ENCODE measurements around the gene TMEM229A. TPM values are rescaled to one million over a fixed set of nuclear protein-coding genes. Genes with fewer than 3 reads are reported as not detected.
A peak's percentile ranks its signal among the peaks of the same experiment; 100 is the strongest.

The TMEM229A gene
- total and polyA plus RNA-seq, 7 donors: 0.03 to 0.71 TPM; not detected in 5

- intact Hi-C loops (cut with DNase I): no loop called here
- Histone ChIP-seq H3K4me1 (peaks cover 2 to 22% (median 19%) of the 10 kb centered on the region in 4 donors), H3K4me3 (peak overlapping the region; percentile 13 to 52 (median 42)), H3K36me3 (no peaks in the 10 kb centered on the region), H3K9me3 (no peaks in the 10 kb centered on the region), H3K27ac (peak overlapping the region in 1 of 4 donors; percentile 23), H3K27me3 (peaks cover 9 to 53% (median 39%) of the 10 kb centered on the region in 3 donors)
- peak; percentile 54 for DNase-seq
- 2 to 3% methylated on average over 70 of the region's 70 CpGs for WGBS, 2 donors
- TF ChIP-seq EP300 (IDR thresholded peaks at IDR 0.05): no peak
- no peak for TF ChIP-seq CTCF (IDR thresholded peaks at IDR 0.05)
- no peak for TF ChIP-seq POLR2A (IDR thresholded peaks at IDR 0.05)
- TF ChIP-seq POLR2AphosphoS5 (IDR thresholded peaks at IDR 0.05): no peak
These were observed 384 bp upstream of the TMEM229A start for GRCh38 chr7:124033095-124033806.

GRCh38 chr7:124031919-124032318 is 948 bp downstream of the TMEM229A start:
- Histone ChIP-seq H3K4me3 (peak overlapping the region in 3 of 4 donors; percentile 34 to 52 (median 50)), H3K4me1 (peaks cover 2 to 22% (median 19%) of the 10 kb centered on the region in 4 donors), H3K27ac (no peak overlapping the region), H3K27me3 (peaks cover 9 to 60% (median 39%) of the 10 kb centered on the region in 3 donors), H3K9me3 (no peaks in the 10 kb centered on the region), H3K36me3 (no peaks in the 10 kb centered on the region)
- WGBS, 2 donors: 1 to 3% methylated on average over 22 of the region's 22 CpGs
- no peak for TF ChIP-seq EP300 (IDR thresholded peaks at IDR 0.05)
- TF ChIP-seq CTCF (IDR thresholded peaks at IDR 0.05): no peak
- no peak for TF ChIP-seq POLR2AphosphoS5 (IDR thresholded peaks at IDR 0.05)
- intact Hi-C loops (cut with DNase I): no loop called here
- no peak for DNase-seq

GRCh38 chr7:124031406-124031805 is 1.5 kb downstream of the TMEM229A start:
- Histone ChIP-seq H3K27me3 (peaks cover 9 to 60% (median 39%) of the 10 kb centered on the region in 3 donors), H3K27ac (no peak overlapping the region), H3K9me3 (no peaks in the 10 kb centered on the region), H3K4me1 (peaks cover 2 to 22% (median 19%) of the 10 kb centered on the region in 4 donors), H3K4me3 (peak overlapping the region in 1 of 4 donors; percentile 50), H3K36me3 (no peaks in the 10 kb centered on the region)
- DNase-seq: no peak
- WGBS, 2 donors: 6 to 26% methylated on average over 8 of the region's 8 CpGs
- intact Hi-C loops (cut with DNase I): no loop called here
- TF ChIP-seq POLR2AphosphoS5 (IDR thresholded peaks at IDR 0.05) (no peak), EP300 (IDR thresholded peaks at IDR 0.05) (no peak), POLR2A (IDR thresholded peaks at IDR 0.05) (no peak), CTCF (IDR thresholded peaks at IDR 0.05) (no peak)

GRCh38 chr7:124030964-124031363 is 1.9 kb downstream of the TMEM229A start:
- H3K4me3 ChIP-seq: no peak overlapping the region
- no peak for DNase-seq
- peaks cover 9 to 60% (median 39%) of the 10 kb centered on the region in 3 donors for H3K27me3 ChIP-seq
- H3K36me3 ChIP-seq: no peaks in the 10 kb centered on the region
- intact Hi-C loops (cut with DNase I): no loop called here
- no peak overlapping the region for H3K27ac ChIP-seq
- 9 to 33% methylated on average over 4 of the region's 4 CpGs for WGBS, 2 donors
- H3K4me1 ChIP-seq: peaks cover 2 to 22% (median 19%) of the 10 kb centered on the region in 4 donors
- no peaks in the 10 kb centered on the region for H3K9me3 ChIP-seq
- TF ChIP-seq CTCF (IDR thresholded peaks at IDR 0.05) (no peak), POLR2AphosphoS5 (IDR thresholded peaks at IDR 0.05) (no peak), POLR2A (IDR thresholded peaks at IDR 0.05) (no peak), EP300 (IDR thresholded peaks at IDR 0.05) (no peak)
